ENCODE data around the gene ADNP2. TPM values are rescaled to one million over a fixed set of nuclear protein-coding genes. Genes with fewer than 3 reads are reported as not detected.

Gene ADNP2
- total and polyA plus RNA-seq, 2 of the 13 experiments (the other 11 are each of a cell fraction or from before 2014, with no cell fraction given): 10.8 to 25.5 TPM

DNA sequence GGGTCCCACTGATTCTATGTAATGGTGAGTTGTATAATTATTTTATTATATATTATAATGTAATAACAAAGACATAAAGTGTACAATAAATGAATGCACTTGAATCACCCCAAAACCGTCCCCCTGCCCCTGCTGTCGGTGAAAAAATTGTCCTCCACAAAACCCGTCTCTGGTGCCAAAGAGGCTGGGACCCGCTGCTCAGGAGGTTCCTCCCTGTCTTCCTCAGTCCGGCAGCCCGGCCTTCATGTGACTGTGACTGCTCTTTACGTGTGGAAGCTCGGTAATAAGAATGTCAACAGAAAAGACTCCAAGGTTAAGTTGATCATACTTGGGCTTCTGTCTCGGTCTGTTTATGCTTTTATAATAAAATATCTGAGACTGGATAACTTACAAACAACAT is 32.7 kb upstream of the ADNP2 start:
- Histone ChIP-seq H3K36me3 (replicated peaks in 1 of 2; ENCODE audit: control insufficient read depth in 1 of 2, insufficient read depth in 2 of 2, low read length in 2 of 2) (no peaks in the 10 kb centered on the region), H3K27ac (ENCODE audit: extremely low read length, insufficient read depth, low read length) (no peak overlapping the region), H3K9me3 (ENCODE audit: low read length) (no peaks in the 10 kb centered on the region), H3K9ac (ENCODE audit: insufficient read depth, low read depth, low read length) (no peak overlapping the region), H4K20me1 (ENCODE audit: insufficient read depth, low read length) (no peaks in the 10 kb centered on the region), H3K79me2 (ENCODE audit: insufficient read depth, low read length) (no peaks in the 10 kb centered on the region), H3K27me3 (ENCODE audit: control insufficient read depth in 1 of 2, insufficient read depth in 2 of 2, low read length in 2 of 2) (peaks cover 0 to 27% of the 10 kb centered on the region in 2 experiments; a peak in 2 of 5 replicates), H3K4me3 (replicated peaks in 1 of 3; ENCODE audit: insufficient read depth in 1 of 3, low read depth in 2 of 3, low read length in 3 of 3) (no peak overlapping the region), H2AFZ (ENCODE audit: low read length) (no peak overlapping the region), H3K4me1 (ENCODE audit: insufficient read depth, low read length) (no peaks in the 10 kb centered on the region), H3K4me2 (ENCODE audit: low read depth, low read length) (no peak overlapping the region)
- CTCF ChIA-PET (ENCODE audit: low intra/inter-chr PET ratio, low total read pairs): no interaction called here
- WGBS (ENCODE audit: low lambda C conversion rate): 46% methylated on average over 9 of the region's 9 CpGs
- in situ Hi-C loops (cut with HindIII; ENCODE audit: extremely low pct_ligation_motif_present, low pct_unique_long_range_greater_than_20kb): no loop called here
- FAIRE-seq (no peak), ATAC-seq (no peak), DNase-seq (ENCODE audit: low spot score) (no peak)
- intact Hi-C loops (cut with micrococcal nuclease; ENCODE audit: unreplicated experiment): no loop called here
- POLR2A ChIA-PET: no interaction called here
- no TSS peak for BruUV-seq (replicated peaks)
- no peak for TF ChIP-seq IRF9 (CRISPR knock-in tag; IDR thresholded peaks at IDR 0.05; ENCODE audit: borderline replicate concordance)
- TF ChIP-seq ZMAT3 (CRISPR knock-in tag; conservative IDR thresholded peaks at IDR 0.05): no peak
- no peak for TF ChIP-seq MEIS1 (CRISPR knock-in tag; IDR thresholded peaks at IDR 0.05; ENCODE audit: borderline replicate concordance)
- TF ChIP-seq ZNF282 (IDR thresholded peaks at IDR 0.05; ENCODE audit: partially characterized antibody): no peak
- no peak for TF ChIP-seq ESRRA (CRISPR knock-in tag; IDR thresholded peaks at IDR 0.05; ENCODE audit: low read depth)
- no peak for TF ChIP-seq ZNF816 (CRISPR knock-in tag; IDR thresholded peaks at IDR 0.05; ENCODE audit: borderline replicate concordance)
- no peak for TF ChIP-seq IKZF4 (CRISPR knock-in tag; IDR thresholded peaks at IDR 0.05; ENCODE audit: borderline replicate concordance, low read depth, not compliant biosample characterization)
- TF ChIP-seq ISL2 (CRISPR knock-in tag; IDR thresholded peaks at IDR 0.05): no peak
- no peak for TF ChIP-seq ZNF407 (CRISPR knock-in tag; IDR thresholded peaks at IDR 0.05; ENCODE audit: not compliant biosample characterization)
- TF ChIP-seq MYNN (CRISPR knock-in tag; IDR thresholded peaks at IDR 0.05; ENCODE audit: low read depth): no peak
- no peak for TF ChIP-seq ELF1 (CRISPR knock-in tag; IDR thresholded peaks at IDR 0.05)
- TF ChIP-seq, protein P1, sequence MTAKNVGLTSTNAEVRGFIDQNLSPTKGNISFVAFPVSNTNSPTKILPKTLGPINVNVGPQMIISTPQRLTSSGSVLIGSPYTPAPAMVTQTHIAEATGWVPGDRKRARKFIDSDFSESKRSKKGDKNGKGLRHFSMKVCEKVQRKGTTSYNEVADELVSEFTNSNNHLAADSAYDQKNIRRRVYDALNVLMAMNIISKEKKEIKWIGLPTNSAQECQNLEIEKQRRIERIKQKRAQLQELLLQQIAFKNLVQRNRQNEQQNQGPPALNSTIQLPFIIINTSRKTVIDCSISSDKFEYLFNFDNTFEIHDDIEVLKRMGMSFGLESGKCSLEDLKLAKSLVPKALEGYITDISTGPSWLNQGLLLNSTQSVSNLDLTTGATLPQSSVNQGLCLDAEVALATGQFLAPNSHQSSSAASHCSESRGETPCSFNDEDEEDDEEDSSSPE (CRISPR knock-in tag; IDR thresholded peaks at IDR 0.05): no peak
